Urinary bladder (tissue), 4 donors: ENCODE measurements around the gene BCL2L13. TPM values are rescaled to one million over a fixed set of nuclear protein-coding genes. Genes with fewer than 3 reads are reported as not detected.

ENCODE experiments used
- DNase-seq: peaks from one replicate; pipeline ENCODE4 v3.0.0-alpha.2; 2015; ENCODE audit errors: extremely low spot score
- H3K27ac ChIP-seq: one replicate; pipeline ENCODE4 v1.5.1; 2013; ENCODE audit warnings: low read depth, mild to moderate bottlenecking, moderate library complexity
- H3K36me3 ChIP-seq: one replicate; pipeline ENCODE4 v1.6.1; 2013; ENCODE audit warnings: mild to moderate bottlenecking, moderate library complexity; ENCODE audit not compliant: insufficient read depth
- H3K4me1 ChIP-seq: one replicate; pipeline ENCODE4 v1.6.1; 2013; ENCODE audit warnings: mild to moderate bottlenecking, moderate library complexity; ENCODE audit not compliant: insufficient read depth
- H3K4me3 ChIP-seq: one replicate; pipeline ENCODE4 v1.5.1; 2013; ENCODE audit warnings: low read depth, low read length
- WGBS: extraction: QIAGEN DNeasy Blood & Tissue Kit; methylation state at CpG from one replicate; pipeline ENCODE4 v1.1.7; 2013; 5-methylcytosine and 5-hydroxymethylcytosine counted together
- polyA plus RNA-seq: library from polyadenylated mRNA; stranded (reverse); fragments of 200-250 nt; gene quantifications from one replicate; pipeline ENCODE4 v1.2.3, GENCODE V29; 2013
- total RNA-seq: library from RNA; depleted of rRNA; stranded (reverse); fragments of >200 nt; gene quantifications from one replicate; pipeline ENCODE4 v1.2.3, GENCODE V29; 2014
- donor health status: healthy with polysubstance abuse.
- donor health status: healthy.

Gene BCL2L13
- total and polyA plus RNA-seq, 2 donors = 35.0 to 40.1 TPM

DNA sequence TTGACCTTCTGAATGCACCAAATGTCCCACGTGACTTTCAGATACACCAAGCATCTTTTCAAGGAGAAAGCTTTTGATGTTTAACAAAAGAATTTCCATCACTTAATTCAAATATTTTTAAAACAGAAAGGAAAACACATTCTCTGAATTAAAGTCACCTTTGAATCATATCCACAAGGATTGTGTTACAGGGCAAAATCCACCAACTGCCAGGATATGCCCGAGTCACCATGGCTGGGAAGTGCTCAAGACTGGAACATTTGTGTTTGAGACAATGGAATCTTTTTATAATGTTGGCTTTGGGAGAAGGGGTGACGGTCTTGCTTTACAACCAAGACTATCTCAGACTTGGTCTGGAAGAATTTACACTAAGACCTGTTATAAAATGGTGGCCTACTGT, 94.9 kb downstream of the BCL2L13 start:
- 83% methylated on average over 3 of the region's 3 CpGs for WGBS
- no peak overlapping the region for H3K27ac ChIP-seq

GRCh38 chr22:17734187-17734586, 95.6 kb downstream of the BCL2L13 start:
- Histone ChIP-seq H3K4me3 (no peak overlapping the region), H3K27ac (no peak overlapping the region), H3K36me3 (peaks cover 5% of the 10 kb centered on the region), H3K4me1 (no peaks in the 10 kb centered on the region)
- no peak for DNase-seq
- 76% methylated on average over 4 of the region's 4 CpGs for WGBS

More for the DNA sequence above, 94.9 kb downstream of the BCL2L13 start:
- no peaks in the 10 kb centered on the region for H3K4me1 ChIP-seq
- H3K4me3 ChIP-seq = no peak overlapping the region
- no peak for DNase-seq
- H3K36me3 ChIP-seq = peaks cover 5% of the 10 kb centered on the region

GRCh38 chr22:17738386-17739128, 100.0 kb downstream of the BCL2L13 start:
- no peak for DNase-seq
- H3K4me1 ChIP-seq = no peaks in the 10 kb centered on the region

GRCh38 chr22:17739196-17739975, 100.8 kb downstream of the BCL2L13 start:
- WGBS = 92% methylated on average over 36 of the region's 36 CpGs
- Histone ChIP-seq H3K4me1 (no peaks in the 10 kb centered on the region), H3K36me3 (no peaks in the 10 kb centered on the region), H3K4me3 (no peak overlapping the region), H3K27ac (no peak overlapping the region)
- no peak for DNase-seq

More at GRCh38 chr22:17738386-17739128, 100.0 kb downstream of the BCL2L13 start:
- Histone ChIP-seq H3K27ac (no peak overlapping the region), H3K4me3 (no peak overlapping the region), H3K36me3 (no peaks in the 10 kb centered on the region)
- WGBS = 92% methylated on average over 21 of the region's 21 CpGs

DNA sequence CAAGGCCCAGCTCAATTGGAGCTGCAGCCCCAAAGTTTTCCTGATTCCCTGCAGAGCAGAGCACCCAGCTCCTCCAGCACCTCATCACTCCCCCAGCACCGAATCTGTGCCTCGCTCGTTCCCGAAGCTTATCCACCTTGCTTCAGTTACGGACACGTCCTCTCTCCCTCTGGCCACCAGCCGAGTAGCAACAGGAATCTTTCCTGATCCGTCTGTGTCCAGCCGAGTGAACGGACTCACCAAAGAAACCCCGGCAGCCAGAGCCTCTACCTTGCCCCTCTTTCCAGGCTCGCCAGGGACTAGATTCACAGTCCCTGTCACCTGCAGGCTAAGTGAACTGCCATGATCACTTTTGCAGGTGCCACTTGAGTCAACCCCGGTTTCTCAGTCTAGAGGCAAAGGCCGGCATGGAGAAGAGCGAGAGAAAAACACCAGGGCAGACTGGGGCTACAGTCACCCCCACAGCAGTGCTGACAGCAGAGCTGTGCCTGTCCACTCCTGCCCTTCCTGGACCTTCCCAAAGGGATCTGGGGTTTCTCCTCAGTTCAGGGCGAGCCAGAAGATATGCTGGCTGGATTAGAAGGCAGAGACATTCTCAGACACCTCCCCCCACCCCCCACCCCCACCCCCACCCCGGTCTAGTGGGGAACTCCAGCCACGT, 103.4 kb downstream of the BCL2L13 start:
- Histone ChIP-seq H3K4me1 (no peaks in the 10 kb centered on the region), H3K4me3 (no peak overlapping the region), H3K36me3 (no peaks in the 10 kb centered on the region), H3K27ac (no peak overlapping the region)
- WGBS = 72% methylated on average over 18 of the region's 18 CpGs
- no peak for DNase-seq

GRCh38 chr22:17742527-17742902, 104.0 kb downstream of the BCL2L13 start:
- DNase-seq = peak; percentile 7
- no peaks in the 10 kb centered on the region for H3K36me3 ChIP-seq
- WGBS = 50% methylated on average over 9 of the region's 9 CpGs

DNA sequence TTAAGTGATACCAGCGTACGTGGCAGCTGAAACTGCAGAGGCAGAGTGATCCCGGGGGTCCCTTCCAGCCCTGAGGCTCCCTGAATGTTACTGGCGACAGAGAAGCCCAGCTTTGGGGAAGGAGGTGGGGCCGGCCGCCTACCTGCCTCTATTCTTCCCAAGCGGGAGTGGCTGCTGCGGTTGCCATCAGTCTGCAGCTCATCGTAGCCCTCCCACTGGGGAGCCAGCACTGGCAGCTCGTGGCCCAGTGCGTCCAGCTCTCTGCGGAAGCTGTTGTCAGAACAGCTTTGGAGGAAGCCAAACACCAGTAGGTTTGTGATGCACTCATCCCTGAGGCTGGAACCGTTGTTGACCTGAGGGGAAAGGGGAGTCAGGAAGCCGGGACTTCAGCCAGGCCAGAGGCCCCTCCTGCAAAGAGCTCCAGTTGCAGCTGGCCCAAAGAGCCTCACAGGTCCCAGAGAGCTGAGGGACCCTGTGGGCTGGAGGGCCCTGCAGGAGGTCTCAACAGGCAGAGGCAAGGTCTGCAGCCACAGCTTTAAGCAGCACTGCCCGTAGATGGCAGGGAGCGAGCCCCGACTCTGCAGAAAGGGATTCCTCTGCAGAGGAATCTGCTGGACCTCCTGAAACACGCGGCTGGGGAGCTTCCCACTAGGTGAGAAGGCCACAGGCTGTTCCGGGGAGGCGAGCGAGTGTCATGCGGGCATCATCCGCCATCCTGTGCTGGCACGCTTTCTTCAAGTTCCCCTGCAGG, 105.3 kb downstream of the BCL2L13 start:
- 76% methylated on average over 25 of the region's 25 CpGs for WGBS
- H3K36me3 ChIP-seq = no peaks in the 10 kb centered on the region
- H3K27ac ChIP-seq = no peak overlapping the region
- no peak overlapping the region for H3K4me3 ChIP-seq
- no peak for DNase-seq
- H3K4me1 ChIP-seq = no peaks in the 10 kb centered on the region

More at GRCh38 chr22:17742527-17742902, 104.0 kb downstream of the BCL2L13 start:
- Histone ChIP-seq H3K4me3 (no peak overlapping the region), H3K27ac (no peak overlapping the region), H3K4me1 (no peaks in the 10 kb centered on the region)

GRCh38 chr22:17744430-17744829, 105.9 kb downstream of the BCL2L13 start:
- H3K4me3 ChIP-seq = no peak overlapping the region
- 71% methylated on average over 7 of the region's 7 CpGs for WGBS

GRCh38 chr22:17746916-17747315, 108.4 kb downstream of the BCL2L13 start:
- Histone ChIP-seq H3K36me3 (no peaks in the 10 kb centered on the region), H3K4me3 (no peak overlapping the region), H3K4me1 (no peaks in the 10 kb centered on the region), H3K27ac (no peak overlapping the region)
- DNase-seq = no peak
- WGBS = 95% methylated on average over 10 of the region's 10 CpGs

More at GRCh38 chr22:17744430-17744829, 105.9 kb downstream of the BCL2L13 start:
- DNase-seq = no peak
- Histone ChIP-seq H3K27ac (no peak overlapping the region), H3K36me3 (no peaks in the 10 kb centered on the region), H3K4me1 (no peaks in the 10 kb centered on the region)

DNA sequence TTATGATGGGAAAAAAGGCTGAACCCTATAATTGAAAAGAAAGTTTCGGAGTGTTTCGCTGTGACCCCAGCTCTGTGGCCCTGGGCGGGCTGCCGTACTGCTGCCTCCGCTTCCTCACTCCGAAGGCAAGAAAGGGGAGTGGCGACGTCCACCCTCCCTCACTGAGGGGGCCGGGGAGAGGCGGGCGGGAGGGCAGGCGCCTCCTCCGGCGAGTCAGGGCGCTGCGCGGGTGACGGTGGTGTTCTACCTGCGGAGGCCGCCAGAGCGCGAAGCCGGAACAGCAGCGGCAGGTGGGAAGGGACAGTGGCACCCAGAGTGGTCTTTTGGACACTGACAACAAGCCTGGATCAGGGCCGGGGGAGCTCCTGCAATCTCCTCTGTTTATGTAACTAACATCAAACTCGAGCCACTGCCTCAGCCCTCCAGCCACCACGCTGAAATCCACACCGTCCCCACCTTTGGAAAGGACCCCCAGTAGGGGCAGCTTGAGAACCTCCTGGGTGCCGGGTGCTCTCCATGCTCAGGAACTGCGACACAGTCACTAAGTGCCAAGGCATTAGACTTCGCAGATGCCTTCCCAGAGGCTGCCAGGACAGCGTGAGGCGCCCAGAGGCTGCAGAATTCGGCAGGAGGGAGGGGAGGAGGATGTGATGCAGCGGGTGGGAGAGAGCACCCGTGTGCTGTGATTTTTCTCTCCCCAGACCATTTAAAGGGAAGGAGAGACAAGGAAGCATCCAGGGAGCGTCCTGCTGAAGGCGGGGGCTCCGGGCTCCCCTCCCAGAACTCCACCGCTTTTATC, 110.2 kb downstream of the BCL2L13 start:
- H3K36me3 ChIP-seq = no peaks in the 10 kb centered on the region
- 64% methylated on average over 40 of the region's 40 CpGs for WGBS
- no peak overlapping the region for H3K4me3 ChIP-seq
- DNase-seq = no peak
- H3K4me1 ChIP-seq = no peaks in the 10 kb centered on the region
- no peak overlapping the region for H3K27ac ChIP-seq

DNA sequence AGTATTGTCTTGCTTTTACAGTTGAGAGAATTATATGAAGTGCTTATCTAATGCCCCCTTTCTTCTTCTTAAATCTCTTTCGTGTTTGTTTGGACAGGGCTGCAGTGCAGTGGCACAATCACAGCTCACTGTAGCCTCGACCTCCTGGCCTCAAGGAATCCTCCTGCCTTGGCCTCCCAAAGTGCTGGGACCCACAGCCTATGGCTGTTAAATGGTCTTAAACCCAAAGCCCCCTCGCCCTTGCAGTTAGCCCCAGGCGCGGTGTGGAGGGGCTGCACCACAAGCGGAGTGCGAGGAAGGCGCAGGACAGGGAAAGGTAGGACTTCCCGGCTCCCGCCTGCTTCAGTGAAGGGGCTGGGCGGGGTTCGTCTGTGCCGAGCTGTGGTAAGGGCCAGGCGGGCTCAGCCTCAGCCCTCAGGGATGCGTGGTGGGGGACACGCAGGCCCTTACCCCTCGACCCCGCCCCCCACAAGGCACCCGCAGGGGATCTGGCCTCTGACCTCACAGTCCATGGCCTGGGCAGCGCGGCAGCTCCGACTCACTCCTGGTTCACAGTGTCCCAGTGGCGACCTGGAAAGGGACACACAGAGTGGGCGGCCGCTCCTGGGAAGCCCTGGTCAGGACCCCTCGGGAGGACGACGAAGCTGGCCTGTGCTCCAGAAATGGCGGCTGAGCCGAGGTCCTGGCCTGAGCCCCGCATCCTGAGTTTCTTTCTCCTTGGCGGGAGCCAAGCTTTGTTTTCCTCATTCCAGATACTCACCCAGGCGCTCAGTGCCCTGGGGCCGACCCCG, 111.2 kb downstream of the BCL2L13 start:
- no peak for DNase-seq
- H3K36me3 ChIP-seq = no peaks in the 10 kb centered on the region
- no peak overlapping the region for H3K4me3 ChIP-seq
- no peaks in the 10 kb centered on the region for H3K4me1 ChIP-seq
- no peak overlapping the region for H3K27ac ChIP-seq
- WGBS = 90% methylated on average over 35 of the region's 35 CpGs

DNA sequence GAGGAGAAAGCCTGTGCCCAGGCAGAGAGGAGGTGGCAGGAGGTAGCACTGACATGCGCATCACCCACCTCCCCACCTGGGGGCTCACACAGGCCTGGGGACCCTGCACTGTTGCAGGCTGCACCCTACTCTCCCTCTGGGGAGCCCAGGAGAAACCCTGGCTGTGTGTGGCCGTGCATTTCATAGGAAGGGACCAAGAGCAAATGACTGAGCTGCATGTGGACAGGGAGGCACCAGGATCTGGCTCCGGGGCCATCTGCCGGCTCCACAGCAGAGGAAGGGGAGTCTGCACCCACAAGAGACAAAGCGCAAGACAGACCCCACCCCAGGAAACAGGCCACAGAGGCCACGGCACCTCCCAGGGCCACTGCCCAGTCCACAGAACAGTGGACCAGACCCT, 113.0 kb downstream of the BCL2L13 start:
- DNase-seq = no peak
- Histone ChIP-seq H3K36me3 (no peaks in the 10 kb centered on the region), H3K4me3 (no peak overlapping the region), H3K4me1 (no peaks in the 10 kb centered on the region), H3K27ac (no peak overlapping the region)
- 73% methylated on average over 6 of the region's 6 CpGs for WGBS
